ENCODE measurements around the gene POLD1.
"Not testable (repeated sequence)": the region's sequence is repeated elsewhere in the genome, so short reads cannot be mapped to it uniquely, and the experiment has no call there.

Gene POLD1

DNA sequence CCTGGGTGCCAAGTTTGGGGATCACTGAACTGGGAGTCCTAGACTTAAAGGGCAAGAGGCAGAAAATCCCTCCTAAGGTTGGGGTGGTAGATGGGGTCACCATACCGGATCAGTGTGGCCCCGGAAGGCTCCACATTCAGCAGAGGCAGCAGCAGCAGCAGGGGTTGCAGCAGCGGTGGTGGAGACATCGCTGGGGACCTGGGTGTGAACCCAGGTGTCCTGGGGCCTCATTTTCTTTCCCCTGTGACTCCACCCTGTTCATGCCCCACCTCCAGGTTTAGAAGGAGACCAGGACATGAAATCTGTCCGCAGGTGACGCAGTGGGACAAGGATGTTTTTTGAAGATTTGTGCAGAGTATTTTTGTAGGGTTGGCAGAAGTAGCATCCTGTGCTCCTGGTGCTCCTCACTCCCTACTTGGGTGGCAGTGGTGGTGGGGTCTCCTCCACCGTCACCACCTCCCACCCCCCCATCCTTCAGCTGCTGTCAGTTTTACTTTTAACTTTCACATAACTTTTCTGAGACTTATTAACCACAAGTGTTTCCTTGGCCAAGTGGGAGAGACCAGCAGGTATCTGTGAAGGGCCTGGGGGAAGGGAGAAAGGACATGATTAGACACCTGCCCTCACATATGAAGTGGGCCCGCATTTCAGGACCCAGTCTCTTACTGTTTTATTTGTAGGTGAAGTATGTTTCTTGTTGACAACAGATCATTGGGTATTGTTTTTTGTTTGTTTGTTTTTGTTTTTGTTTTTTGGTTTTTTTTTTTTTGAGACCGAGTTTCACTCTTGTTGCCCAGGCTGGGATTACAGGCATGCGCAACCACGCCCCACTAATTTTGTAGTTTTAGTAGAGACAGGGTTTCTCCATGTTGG lies 18.5 kb upstream of the POLD1 start, which contains the start of gene NAPSA:
Gene NAPSA (minus strand): TSS at position 206 of the 873 bp plus-strand sequence. CDS start 18 bp downstream, at position 188.
- no peak for DNase-seq

DNA sequence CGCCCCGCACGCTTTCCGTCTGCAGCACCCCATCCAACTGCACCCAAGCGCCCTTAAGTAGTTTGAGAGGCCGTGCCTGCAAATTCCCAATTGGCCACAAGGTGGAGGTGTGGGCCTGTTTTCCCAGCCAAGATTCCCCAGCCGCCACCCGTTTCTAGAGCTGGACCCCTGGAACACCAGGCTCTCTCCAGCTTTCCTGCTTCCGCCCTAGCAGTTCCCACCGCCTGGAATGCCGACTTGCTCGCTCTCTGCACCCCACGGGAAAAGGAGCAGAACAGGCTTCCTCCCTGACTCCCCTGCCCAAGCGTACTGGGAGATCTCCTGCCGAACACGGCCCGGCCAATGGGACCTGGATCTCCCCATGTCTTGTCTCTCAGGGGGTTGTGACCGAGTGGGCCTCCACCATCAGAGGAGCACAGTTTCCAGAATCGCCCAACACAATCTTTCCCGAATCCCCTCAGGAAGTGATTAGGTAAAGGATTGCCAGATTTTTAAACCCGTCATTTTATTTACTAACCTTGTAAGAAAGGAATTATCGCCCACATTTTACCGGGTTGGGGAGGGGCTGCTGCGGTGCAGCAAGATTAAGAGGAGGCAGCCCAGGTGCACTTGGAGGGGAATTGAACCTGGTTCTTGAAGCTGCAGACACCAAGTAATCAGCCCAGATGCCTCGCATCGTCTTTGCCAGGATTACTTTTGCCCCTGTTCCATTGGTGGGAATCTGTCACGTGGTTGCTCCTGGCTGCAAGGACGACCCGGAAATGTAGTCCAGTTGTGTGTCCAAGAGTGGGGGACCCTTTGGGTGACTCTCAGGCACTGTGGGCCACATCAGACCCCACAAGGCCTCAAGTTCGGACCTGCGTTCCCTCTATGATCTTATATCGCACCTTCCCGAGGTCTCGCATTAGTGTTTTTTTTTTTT lies 15.2 kb upstream of the POLD1 start:
- no peak for DNase-seq

DNA sequence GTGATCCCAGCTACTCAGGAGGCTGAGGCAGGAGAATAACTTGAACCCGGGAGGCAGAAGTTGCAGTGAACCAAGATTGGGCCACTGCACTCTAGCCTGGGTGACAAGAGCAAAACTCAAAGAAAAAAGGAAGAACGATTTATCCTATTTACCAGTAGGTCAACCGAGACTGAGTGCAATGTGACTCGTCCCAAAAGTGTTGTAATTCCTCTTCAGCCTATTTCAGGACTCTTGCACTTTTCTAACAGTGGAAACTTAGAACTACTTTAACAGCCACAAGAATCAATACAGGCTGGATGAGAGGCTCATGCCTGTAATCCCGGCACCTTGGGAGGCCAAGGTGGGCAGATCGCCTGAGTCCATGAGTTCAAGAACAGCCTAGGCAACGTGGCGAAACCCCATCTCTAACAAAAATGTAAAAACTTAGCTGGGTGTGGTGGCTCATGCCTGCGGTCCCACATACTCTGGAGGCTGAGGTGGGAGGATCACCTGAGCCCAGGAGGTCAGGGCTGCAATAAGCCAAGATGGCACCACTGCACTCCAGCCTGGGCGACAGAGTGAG lies 12.2 kb upstream of the POLD1 start:
- no peak for DNase-seq

DNA sequence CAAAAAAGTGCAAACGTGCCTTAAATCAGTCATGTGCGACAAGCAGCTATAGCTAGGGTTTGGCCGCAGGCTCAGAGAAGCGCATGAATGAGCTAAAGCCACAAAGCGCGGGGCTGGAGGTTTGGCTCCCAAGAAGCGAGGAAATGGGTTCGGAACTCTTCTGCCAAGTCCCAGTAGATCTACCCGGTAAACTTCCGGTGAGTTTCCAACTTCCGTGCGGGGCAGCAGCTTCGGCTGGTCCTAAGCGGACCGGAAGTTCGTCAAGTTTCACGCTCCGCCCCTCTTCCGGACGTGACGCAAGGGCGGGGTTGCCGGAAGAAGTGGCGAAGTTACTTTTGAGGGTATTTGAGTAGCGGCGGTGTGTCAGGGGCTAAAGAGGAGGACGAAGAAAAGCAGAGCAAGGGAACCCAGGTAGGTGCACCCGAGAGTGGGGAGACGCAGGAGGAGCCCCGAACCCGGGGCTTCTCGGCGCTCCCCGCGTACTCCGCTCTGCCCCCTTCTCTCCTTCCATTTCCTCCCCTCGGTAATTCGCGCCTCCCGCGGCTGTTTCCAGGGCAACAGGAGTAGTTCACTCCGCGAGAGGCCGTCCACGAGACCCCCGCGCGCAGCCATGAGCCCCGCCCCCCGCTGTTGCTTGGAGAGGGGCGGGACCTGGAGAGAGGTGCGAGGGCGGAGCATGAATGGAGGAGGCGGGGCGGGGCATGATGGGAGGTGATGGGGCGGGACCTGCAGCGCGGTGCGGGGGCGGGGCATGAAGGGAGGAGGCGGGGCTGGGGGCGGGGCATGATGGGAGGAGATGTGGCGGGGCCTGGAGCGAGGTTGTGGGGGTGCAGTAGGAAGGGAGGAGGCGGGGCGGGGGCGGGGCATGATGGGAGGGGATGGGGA lies 7.7 kb upstream of the POLD1 start, which contains the start of gene NR1H2:
Gene NR1H2 (plus strand): TSS at position 292 of the 885 bp plus-strand sequence. CDS start 1,149 bp downstream, outside the sequence.
- DNase-seq = peak; percentile 66

DNA sequence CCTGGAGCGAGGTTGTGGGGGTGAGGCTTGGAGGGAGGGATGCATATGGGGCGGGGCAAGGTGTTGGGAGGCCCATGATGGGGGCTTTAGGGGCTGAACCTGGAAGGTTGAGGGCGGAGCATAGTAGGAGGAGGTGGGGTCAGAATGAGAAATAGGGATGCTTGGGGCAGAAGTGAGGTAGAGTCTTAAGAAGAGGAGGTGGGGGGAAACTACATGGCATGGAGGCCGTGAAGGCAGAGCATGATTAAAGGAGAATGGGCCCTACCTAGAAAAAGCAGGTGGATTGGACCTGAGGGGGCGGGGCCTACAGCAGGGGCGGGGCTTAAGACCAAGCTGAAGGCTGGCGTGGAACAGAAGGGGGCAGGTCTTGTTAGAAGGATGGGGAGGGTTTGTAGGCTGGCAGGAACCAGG lies 7.1 kb upstream of the POLD1 start:
- DNase-seq = no peak

DNA sequence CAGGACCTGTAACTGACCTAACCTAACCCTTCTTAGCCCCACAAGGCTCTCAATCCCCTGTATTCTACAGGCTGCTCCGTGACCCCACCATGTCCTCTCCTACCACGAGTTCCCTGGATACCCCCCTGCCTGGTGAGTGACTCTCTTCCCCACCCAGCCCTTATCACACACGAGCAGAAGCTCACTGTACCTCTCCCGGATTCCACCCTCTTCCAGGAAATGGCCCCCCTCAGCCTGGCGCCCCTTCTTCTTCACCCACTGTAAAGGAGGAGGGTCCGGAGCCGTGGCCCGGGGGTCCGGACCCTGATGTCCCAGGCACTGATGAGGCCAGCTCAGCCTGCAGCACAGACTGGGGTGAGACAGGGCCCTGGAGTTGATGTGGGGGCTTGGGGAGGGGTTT lies 6.6 kb upstream of the POLD1 start:
- DNase-seq = no peak

DNA sequence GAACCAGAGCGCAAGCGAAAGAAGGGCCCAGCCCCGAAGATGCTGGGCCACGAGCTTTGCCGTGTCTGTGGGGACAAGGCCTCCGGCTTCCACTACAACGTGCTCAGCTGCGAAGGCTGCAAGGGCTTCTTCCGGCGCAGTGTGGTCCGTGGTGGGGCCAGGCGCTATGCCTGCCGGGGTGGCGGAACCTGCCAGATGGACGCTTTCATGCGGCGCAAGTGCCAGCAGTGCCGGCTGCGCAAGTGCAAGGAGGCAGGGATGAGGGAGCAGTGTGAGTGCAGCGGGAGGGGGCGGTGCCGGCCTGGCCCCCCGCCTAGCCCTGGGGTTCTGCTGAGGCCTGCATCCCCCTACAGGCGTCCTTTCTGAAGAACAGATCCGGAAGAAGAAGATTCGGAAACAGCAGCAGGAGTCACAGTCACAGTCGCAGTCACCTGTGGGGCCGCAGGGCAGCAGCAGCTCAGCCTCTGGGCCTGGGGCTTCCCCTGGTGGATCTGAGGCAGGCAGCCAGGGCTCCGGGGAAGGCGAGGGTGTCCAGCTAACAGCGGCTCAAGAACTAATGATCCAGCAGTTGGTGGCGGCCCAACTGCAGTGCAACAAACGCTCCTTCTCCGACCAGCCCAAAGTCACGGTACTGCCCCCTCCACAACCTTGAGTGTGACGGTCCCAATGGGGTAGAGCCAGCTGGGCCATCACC lies 5.8 kb upstream of the POLD1 start:
- DNase-seq = no peak

DNA sequence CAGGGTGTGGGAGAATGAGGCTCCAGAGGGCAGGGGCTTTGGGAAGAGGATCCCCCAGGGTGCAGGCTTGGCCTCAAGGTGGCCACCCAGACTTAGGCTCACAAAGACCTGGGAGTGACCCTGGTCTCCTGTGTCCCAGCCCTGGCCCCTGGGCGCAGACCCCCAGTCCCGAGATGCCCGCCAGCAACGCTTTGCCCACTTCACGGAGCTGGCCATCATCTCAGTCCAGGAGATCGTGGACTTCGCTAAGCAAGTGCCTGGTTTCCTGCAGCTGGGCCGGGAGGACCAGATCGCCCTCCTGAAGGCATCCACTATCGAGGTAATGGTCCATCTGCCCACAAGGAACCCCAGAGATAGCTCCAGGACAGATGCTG lies 5.3 kb upstream of the POLD1 start:
- no peak for DNase-seq

DNA sequence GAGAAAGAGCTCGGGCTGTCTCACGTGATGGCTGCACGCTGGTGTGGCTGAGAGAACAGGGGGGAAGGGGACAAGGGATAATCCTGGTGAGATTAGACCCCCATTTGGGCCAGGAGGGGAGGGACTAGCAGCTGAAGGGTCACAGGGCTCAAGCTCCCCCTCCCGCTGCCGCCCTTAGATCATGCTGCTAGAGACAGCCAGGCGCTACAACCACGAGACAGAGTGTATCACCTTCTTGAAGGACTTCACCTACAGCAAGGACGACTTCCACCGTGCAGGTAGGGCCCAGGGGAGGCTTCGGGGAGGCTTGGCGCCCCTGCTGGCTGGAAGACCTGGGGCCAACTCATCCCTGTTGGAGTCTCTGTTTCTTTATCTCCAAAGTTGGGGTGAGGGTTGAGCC lies 4.5 kb upstream of the POLD1 start:
- no peak for DNase-seq

DNA sequence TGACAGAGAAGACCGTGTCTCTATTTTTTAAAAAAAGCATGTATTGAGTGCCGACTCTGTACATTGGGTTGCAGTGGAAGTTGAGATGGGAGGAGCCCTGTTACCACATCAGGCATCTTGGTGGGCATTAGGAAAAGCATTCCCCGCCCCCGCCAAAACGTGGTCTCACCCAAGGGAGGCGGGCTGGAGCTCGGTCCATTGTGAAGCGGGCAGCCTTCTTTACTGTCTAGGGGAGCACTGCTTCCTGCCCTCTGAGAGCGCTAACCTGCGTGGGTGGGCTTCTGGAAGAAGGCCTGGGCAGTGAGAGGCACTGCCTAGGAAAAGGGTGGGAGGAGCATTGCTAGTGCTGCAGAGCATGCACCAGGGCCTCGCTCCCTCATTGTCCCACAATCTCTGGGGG lies 4.0 kb upstream of the POLD1 start:
- no peak for DNase-seq

DNA sequence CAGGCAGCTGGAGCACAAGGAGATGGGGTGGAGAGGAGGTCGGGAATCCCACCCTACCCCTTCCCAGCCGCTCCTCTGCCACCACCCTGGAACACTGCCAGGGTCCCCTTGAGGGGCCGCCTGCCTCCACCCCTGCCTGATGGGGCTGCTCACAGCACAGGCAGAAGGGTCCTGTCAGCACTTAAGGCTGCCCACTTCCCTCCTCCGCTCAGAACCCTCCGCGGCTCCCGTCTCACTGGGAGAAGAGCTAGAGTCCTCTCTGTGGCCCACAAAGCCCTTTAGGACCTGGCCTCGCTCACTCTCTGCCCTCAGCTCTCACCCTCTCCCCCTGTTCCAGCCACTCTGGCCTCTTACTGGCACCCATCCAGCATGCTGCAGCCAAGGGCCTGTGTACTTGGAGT lies 3.4 kb upstream of the POLD1 start:
- DNase-seq = no peak

DNA sequence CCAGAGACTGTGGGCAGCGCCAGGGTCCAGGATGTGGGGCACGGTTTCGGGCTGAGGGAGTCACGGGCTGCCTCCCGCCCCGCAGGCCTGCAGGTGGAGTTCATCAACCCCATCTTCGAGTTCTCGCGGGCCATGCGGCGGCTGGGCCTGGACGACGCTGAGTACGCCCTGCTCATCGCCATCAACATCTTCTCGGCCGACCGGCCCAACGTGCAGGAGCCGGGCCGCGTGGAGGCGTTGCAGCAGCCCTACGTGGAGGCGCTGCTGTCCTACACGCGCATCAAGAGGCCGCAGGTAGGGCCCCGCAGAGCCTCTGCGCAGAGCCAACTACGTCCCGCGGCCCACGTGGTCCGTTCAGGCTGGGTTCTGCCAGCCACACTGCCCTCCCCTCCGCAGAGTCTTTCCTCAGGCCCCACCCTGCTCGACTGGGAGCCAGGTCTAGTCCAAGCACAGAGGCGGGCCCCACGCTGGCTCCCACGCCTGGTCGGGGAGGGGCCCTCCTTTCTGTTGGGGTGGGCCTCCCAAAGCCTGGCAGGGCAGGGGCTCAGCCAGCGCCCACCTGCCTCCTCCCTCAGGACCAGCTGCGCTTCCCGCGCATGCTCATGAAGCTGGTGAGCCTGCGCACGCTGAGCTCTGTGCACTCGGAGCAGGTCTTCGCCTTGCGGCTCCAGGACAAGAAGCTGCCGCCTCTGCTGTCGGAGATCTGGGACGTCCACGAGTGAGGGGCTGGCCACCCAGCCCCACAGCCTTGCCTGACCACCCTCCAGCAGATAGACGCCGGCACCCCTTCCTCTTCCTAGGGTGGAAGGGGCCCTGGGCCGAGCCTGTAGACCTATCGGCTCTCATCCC lies 2.0 kb upstream of the POLD1 start:
- no peak for DNase-seq

DNA sequence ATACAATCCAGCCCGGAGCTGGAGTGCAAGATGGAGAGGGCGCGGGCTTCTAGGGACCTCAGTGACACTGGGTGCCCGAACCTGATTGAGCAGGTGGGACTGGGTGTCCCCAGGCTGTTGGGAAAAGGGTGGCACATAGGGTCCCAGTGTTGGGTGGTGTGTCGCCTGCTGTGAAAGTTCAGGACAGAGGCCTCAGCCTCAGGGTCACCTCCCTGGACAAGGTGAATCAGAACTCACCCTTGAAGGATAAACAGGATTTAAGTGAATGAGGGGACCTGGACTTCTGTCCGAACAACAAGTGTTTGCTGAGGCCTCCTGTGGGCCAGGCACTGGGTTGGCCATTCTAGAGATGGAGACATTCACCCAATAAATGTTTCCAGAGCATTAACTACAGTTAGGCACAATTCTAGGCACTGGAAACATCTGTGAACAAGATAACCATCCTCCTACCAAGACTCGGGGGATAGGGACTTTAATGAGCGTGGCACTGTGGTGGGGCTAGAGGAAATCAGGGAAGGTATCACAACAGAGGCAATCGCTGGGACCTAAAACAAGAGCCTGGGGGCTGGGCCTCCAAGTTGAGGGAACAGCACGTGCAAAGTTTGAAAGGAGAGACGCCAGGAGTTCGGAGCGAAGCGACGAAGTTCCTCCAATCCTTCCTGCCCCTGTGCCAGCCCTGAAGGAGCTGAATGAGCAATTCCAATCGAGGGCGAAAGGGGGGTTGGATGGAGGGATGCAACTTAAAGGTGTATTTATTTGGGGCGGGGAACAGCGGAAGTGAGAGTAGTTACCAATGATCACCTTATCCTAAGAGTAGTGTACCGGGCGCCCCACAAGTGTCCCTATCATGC lies 921 bp upstream of the POLD1 start:
- no peak for DNase-seq

DNA sequence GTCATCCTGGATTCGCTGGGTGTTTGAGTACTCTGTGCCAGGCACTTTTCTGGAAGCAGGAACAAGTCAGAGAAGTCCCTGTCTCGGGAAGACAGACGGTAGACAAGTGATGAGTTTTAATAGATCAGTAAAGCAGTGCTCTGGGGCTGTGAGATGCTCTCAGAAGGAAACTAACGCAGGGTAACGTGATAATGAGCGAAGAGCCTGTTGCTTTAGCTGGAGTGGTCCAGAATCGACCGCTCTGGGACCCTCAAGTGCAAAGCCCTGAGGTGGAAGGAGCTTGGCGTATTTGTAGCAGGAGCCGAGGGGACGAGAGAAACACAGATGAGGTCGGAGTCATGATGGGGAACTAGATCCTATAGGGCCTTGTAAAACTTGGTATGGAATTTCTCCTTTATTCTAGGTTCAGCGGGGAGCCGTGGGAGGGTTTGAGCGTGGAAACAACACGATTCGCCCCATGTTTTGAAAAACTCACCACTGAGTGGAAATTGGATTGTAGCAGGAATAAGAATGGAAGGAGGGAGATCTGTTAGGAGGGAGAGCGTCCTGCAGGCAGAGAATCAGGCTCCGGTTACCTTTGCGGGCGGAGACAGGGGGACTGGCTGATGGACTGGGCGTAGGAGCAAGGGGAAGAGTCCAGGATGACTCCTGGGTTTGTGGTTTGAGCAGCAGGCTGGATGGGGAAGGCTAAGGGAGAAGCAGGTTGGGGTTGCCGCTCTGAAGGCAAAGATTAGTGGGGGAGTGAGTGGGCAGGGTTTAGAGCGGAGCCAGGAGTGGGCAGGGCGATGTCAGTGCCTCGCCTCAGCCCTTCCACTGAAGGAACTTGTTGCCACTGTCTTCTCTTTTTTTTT lies 763 bp downstream of the POLD1 start:
- no peak for DNase-seq

DNA sequence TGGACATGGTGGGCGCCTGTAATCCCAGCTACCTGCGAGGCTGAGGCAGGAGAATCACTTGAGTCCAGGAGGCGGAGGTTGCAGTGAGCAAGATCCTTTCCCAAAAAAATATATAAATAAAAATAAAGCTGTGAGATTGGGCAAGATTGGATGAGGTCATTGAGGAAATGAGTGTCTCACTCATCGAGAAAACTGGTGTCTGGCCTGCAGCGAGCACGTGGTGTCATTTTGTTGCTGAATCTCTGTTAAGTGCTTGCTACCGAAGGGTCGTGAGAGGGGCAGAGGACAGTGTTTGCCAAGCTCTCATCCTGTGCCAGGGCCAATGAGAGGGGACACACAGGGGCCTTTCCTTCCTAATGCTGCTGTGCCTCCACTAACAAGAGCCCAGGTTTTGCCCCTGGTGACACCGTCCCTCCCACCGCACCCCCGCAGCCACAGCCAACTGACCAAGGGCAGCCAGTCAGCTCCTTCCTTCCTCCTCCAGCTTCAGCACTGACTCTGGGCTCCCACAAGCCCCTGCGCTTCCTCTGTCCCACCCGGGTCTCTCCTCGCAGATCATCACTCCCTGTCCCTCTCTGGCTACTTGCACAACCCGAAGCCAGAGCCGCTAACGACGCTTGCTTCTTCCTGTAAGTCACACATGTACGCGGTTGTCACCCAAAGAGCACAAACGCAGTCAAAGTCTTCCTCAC lies 3.2 kb downstream of the POLD1 start:
- no peak for DNase-seq

DNA sequence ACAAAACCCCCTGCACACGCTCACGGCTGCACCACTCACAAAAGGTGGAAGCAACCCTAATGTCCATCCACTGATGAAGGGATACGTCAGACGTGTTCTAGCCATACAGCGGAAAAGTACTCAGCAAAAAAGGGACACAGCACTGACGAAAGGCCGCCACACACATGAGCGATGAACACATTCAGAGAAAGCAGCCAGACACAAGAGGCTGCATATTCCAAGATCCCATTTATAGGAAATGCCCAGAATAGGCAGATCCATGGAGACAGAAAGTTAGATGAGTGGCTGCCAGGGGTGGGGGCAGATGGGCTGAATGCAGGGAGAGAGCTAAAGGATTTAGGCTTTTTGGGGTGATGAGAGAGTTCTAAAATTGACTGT lies 3.7 kb downstream of the POLD1 start:
- DNase-seq = no peak

DNA sequence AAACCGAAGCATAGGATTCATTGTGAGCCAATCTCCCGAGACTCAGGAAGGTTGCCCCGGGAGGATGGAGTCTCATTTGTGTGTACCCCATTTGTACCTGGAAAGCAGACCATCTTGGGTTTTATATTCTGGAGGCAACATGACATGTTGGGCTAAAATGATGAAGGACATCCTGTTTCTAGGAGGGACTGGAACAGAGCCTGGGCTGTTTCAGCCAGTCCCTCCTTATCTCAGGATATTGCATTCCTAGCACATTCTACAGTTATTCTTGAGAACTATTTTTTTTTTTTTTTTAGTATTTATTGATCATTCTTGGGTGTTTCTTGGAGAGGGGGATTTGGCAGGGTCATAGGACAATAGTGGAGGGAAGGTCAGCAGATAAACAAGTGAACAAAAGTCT lies 6.1 kb downstream of the POLD1 start:
- not testable (repeated sequence) for DNase-seq

DNA sequence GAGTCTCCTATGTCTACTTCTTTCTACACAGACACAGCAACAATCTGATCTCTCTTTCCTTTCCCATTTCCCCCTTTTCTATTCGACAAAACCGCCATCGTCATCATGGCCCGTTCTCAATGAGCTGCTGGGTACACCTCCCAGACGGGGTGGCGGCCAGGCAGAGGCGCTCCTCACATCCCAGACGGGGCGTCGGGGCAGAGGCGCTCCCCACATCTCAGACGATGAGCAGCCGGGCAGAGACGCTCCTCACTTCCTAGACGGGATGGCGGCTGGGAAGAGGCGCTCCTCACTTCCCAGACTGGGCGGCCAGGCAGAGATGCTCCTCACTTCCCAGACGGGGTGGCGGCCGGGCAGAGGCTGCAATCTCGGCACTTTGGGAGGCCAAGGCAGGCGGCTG lies 6.8 kb downstream of the POLD1 start:
- not testable (repeated sequence) for DNase-seq
